NCI-H2171 (cell line): ENCODE results near the gene UTP18.
A peak's percentile ranks its signal among the peaks of the same experiment; 100 is the strongest.
"Not testable (repeated sequence)": the region's sequence is repeated elsewhere in the genome, so short reads cannot be mapped to it uniquely, and the experiment has no call there.

Source experiments
- DNase-seq: peaks from one replicate; lab custom pipeline; 2025; lab: John Stamatoyannopoulos, UW

The UTP18 gene

GRCh38 chr17:51260237-51261023 is at the start of gene UTP18:
Gene UTP18, plus strand, starts transcription at chr17:51260546. Its CDS starts 39 bp downstream, at chr17:51260585.
- peak; percentile 97 for DNase-seq

DNA sequence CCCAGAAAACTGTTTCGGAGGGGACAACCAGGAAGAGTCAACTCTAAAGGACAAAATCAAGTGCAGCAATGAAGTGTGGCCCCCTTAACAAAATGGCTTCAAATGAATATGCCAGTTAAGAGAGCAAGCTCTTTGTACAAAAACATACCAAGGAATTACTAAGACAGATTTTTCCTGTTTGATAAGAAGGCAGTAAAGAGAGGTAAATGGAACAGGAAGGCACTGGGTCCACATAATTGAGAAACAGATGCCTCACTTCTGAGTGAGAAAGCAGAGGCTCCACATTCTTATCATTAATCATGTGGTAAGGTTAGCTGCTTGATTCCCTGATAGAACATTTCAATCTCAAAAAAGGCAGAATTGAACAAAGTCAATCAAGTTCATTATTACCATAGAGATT is 45.4 kb upstream of the UTP18 start:
- no peak for DNase-seq

GRCh38 chr17:51217946-51218345 is 42.4 kb upstream of the UTP18 start:
- no peak for DNase-seq

DNA sequence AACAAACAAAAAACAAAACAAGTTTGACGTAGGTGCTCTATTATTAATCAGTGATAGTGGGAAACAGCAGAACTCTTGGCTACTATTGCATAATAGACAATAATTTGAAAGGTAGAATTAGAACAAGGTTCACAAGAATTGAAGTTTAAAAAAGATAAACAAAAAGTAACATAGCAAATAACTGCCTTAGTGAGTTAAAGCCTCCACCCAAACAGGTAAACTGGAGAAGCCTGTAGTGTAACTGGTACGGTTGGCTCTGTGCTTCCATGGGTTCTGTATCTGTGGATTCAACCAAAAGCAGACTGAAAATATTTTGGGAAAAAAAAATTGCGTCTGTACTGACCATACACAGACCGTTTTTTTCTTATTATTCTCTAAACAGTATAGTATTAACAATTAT is 39.0 kb upstream of the UTP18 start:
- DNase-seq, result no peak

- DNase-seq, result no peak
Observed at GRCh38 chr17:51224402-51225262, 35.7 kb upstream of the UTP18 start.

- not testable (repeated sequence) for DNase-seq
Observed at GRCh38 chr17:51225523-51225922, 34.8 kb upstream of the UTP18 start.

DNA sequence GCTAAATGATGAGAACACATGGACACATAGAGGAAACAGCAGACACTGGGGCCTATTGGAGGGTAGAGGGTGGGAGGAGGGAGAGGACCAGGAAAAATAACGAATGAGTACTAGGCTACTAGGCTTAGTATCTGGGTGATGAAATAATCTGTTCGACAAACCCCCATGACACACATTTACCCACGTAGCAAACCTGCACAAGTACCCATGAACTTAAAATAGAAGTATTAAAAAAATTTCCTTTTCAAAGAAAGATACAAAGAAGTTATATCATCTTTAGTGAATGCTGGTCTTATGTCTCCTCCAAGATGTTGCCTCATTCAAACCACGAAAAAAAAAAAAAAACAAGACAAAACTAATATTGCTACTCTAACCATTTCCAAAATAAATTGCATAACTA is 32.2 kb upstream of the UTP18 start:
- DNase-seq, result no peak

DNA sequence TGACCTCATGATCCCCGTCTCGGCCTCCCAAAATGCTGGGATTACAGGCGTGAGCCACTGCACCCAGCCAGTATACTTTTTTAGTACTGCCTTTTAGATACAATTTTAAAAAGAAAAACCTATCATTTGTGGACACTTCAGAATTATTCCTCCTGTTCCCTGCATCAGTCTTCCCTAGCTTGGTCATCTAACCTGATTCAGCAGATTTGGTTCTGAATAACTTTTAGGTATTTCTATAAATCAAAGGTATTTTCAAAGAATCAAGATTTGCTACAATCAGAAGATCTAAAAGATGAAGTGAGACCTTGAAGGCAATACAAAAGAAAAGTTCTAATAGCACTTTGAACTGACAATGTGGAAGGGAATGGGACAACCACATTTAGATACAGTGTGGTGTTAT is 30.5 kb upstream of the UTP18 start:
- DNase-seq, result no peak

DNA sequence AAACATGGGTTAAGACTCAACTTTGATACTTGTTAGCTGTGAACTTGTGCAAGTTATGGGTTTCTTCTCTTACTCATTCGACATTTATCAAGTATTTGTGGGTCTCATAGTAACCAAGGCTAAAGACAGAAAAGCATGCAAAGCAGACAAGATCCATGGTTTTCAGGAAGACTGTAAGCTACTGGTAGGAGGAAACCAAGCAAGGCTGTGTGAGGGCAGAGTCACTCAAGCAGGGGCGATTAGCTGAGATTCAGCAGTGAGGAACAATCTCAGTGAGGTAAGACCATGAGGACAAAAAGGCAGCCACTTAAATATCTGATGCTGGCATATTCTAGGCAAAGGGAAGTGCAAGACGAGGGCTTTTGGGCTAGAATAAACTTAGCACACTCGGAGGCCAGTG is 30.0 kb upstream of the UTP18 start:
- DNase-seq, result no peak

DNA sequence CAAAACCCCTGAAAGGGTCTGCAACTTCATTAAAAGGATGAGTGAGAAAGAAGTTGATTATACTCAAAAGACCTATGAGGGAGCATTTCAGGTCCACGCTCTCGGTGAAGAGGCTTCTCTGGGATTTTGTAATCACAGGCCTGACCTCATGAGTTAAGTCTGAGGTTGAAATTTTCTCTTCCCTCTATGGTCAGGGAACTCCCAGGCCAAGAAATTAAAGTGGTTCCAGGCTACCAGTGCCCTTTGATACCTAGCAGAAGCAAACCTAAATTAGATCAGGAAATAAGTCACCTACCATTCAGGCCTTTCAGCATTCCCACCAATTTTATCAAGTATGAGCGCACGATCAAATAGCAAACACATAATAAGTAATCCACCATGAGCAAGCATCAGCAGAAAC is 28.3 kb upstream of the UTP18 start:
- DNase-seq, result no peak

GRCh38 chr17:51234162-51234561 is 26.2 kb upstream of the UTP18 start:
- no peak for DNase-seq

GRCh38 chr17:51238255-51238887 is 22.0 kb upstream of the UTP18 start:
- DNase-seq, result no peak

- no peak for DNase-seq
Observed at GRCh38 chr17:51240275-51240674, 20.1 kb upstream of the UTP18 start.

DNA sequence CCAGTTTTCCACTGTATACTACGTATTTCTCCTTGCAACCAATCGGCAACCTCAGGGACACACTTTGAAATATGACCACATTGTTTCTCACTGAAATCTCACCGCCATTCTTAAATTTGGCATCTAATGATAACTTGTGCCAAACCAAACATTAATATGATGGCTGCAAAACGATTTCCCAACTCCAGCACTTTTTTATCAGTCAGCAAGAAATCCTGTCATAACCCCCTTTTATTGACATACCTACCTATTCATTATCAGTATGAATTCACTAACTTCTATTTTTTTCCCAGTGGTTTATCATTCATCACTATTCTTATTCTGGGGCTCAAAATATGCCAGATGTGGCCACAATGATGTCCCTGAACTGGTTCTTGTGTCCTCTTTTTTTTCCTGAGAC is 16.3 kb upstream of the UTP18 start:
- DNase-seq, result no peak

- no peak for DNase-seq
Observed at GRCh38 chr17:51245535-51245934, 14.8 kb upstream of the UTP18 start.

DNA sequence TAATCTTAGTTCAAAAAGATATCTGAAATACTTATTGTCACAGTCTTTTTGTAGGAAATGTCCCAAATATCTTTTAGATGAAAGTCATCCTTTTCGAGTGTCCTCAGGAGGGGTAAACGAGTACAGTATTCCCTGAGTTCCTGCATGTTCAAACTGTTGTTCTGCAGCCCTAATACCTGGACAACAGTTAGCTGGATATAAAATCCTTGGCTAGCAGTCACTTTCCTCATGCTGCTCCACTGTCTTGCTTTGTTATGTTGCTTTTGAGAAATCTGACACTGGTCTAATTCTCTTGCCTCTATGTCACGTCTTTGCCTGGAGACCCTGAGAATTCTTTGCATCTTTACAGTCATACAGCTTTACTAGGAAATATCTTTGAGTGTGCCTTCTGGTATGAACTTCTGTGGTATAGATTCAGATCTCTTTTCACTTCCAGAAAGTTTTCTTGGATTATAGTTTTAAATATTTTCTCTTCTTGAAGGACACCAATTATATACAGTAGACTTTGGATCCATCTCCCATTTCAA is 10.0 kb upstream of the UTP18 start:
- DNase-seq, result no peak

GRCh38 chr17:51251010-51251409 is 9.3 kb upstream of the UTP18 start:
- DNase-seq, result no peak

- DNase-seq, result no peak
Observed at GRCh38 chr17:51255673-51256072, 4.7 kb upstream of the UTP18 start.

DNA sequence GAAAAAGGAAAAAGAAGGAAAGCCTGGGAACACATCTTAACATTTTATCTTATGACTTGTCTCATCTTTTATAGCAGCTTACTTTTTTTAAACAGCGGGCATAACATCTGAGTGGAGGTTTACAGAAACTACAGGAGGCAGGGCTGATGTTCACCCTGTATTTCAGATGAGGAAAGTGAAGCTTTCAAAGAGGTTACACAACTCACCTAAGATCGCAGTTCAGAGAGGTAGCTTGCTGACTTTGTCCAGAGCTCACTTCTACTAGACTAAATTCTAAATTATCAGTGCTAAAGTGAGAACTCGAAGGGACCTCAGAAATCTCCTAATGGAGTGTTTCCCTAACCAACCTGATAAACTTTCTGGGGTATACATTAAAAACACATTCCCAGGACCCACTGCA is 4.2 kb upstream of the UTP18 start:
- no peak for DNase-seq

DNA sequence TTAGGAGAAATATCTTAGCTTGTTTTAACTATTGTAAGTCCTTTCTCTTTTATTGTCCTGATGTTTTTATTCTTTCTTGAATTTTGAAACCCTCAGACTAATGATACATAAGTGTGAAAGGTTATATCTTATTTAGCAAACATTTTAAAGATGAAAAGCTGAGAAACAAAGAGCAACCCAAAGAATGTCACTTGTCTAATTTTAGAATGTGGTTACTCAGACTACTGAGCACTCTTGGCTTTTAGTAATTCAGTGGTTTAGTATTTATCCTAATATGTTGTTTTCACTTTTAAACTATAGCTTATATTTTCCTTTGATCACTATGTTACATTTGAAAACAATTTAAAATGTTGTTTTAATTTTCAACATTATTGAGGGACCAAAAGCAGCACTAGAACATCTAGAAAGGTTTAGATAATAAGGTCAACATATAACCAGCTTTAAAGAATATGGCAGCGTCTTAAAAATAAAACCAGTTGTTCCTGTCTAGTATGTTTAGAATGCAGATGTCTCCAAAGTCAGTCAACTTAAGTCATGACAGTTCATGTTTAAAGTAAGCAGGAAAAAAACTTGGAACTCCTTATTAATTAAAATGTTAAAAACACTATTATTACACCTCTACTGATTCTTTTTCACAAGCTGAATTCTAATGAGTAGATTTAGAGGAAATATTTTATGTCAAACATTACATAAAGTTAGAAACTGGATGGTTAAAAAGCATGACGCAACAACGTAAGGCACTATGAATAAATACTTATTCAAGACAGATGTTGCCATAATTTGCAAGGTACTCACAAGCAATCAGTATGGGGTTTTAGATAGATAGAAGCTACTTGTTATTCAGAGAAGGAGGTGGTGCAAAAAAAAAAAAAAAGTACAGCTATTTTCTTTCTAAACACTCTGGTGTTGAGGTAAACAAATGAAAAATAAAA is 2.9 kb upstream of the UTP18 start:
- no peak for DNase-seq

DNA sequence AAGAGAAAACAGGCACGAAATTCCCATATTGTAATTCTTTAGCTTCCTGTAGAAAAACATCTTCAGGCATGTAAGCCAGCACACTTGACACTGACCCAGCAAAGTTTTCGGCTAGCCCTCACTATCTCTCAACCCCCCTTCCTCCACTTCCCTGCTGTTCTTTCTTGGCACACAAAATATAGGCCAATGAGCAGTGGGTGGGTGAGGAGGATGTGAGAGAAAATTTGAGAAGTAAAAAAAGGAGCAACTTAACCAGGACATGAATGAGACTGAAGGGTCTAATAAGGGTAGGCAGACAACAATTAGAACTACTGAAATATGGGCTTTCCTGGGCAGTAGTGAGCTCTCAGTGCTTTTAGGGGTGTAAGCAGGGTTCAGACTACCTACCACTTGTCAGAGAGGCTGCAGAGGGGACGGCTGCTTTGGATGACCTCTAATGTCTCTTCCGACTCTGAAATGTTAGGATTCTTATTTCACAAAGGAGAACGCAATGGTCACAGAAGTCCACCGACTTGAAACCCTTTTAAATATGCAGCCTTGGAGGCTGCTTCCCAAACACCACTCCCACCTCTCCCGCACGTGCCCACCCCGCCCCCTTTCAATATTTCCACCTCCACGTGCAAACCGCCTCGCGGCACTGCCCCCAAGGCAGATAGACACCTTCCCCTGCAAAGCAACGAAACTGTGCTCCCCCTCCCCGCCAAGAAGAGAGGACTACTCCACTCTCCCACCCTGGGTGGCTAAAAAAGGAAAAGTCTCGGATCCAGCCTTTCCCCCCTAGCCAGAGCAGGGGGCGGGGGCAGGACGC is 1.4 kb upstream of the UTP18 start:
- no peak for DNase-seq
